Body of pancreas (tissue), 4 donors: ENCODE measurements around the gene IL37. TPM values are rescaled to one million over a fixed set of nuclear protein-coding genes. Genes with fewer than 3 reads are reported as not detected.

ENCODE experiments used
- ATAC-seq: fragments of 150-250 bp; one replicate; pipeline ENCODE4 v1.9.1; 2016
- DNase-seq, 4 donors: peaks; one replicate each; pipeline ENCODE4 v3.0.0-alpha.2; 2019
- H3K27ac ChIP-seq, 4 donors: fragments of 200-600 bp; sonication (generic); 1 replicate in 3 of 4; 2 replicates in 1 of 4; pipeline versions ENCODE4 v1.5.1 to v1.6.1; 2016 to 2019; ENCODE audit warnings: mild to moderate bottlenecking in 1 of 4, mixed read lengths in 1 of 4, moderate library complexity in 1 of 4
- H3K27me3 ChIP-seq, 2 donors: fragments of 200-600 bp; sonication (generic); one replicate each; pipeline ENCODE4 v1.6.0; 2016; ENCODE audit warnings: mild to moderate bottlenecking in 1 of 2
- H3K36me3 ChIP-seq, 2 donors: fragments of 200-600 bp; sonication (generic); replicated peaks in 1 of 2; 2 replicates each; pipeline ENCODE4 v1.5.1; 2016; ENCODE audit warnings: low read depth in 2 of 2; ENCODE audit not compliant: insufficient read depth in 1 of 2
- H3K4me1 ChIP-seq: fragments of 200-600 bp; sonication (generic); one replicate; pipeline ENCODE4 v1.6.0; 2016
- H3K4me3 ChIP-seq, 2 donors: fragments of 200-600 bp; sonication (generic); 1 replicate in 1 of 2; 2 replicates in 1 of 2; pipeline ENCODE4 v1.5.1; 2016 to 2019
- H3K9me3 ChIP-seq, 3 donors: fragments of 200-600 bp; sonication (generic); 1 replicate in 2 of 3; 2 replicates in 1 of 3; pipeline ENCODE4 v1.5.1; 2016
- POLR2A ChIP-seq, 3 donors: fragments of 450-650 bp; IDR thresholded peaks; one replicate each; pipeline ENCODE4 v1.6.1; 2016; ENCODE audit warnings: antibody characterized with exemption in 3 of 3, mild to moderate bottlenecking in 2 of 3
- WGBS, 2 donors: methylation state at CpG; one replicate each; pipeline ENCODE4 v1.1.5; 2017; 5-methylcytosine and 5-hydroxymethylcytosine counted together
- intact Hi-C: fragments of 100-400 bp; cut with DNase I; formaldehyde crosslinking; loops from one replicate; pipeline ENCODE4 v1.15.1; 2023
- total RNA-seq, 2 donors: library from RNA; depleted of rRNA; stranded (reverse); fragments of >200 nt; gene quantifications; one replicate each; pipeline ENCODE4 v1.1.0, GENCODE V29; 2016
- TF ChIP-seq, protein P1 (sequence below), 7 experiments: fragments of 450-650 bp in 4 of 7; fragments of 200-600 bp in 3 of 7; sonication (generic) in 3 of 7; IDR thresholded peaks; one replicate each; pipeline ENCODE4 v1.5.1; 2016 to 2019; ENCODE audit warnings: antibody characterized with exemption in 7 of 7

The IL37 gene
- total RNA-seq, 2 donors from 2014 or later: not detected

- Histone ChIP-seq H3K27ac (no peak overlapping the region), H3K27me3 (no peaks in the 10 kb centered on the region), H3K9me3 (no peaks in the 10 kb centered on the region), H3K4me3 (no peak overlapping the region), H3K36me3 (no peaks in the 10 kb centered on the region), H3K4me1 (no peaks in the 10 kb centered on the region)
- intact Hi-C loops: no loop called here
- DNase-seq (no peak), ATAC-seq (no peak)
- 79 to 86% methylated on average over 4 of the region's 4 CpGs for WGBS, 2 donors
- no peak for TF ChIP-seq POLR2A (IDR thresholded peaks at IDR 0.05)
- TF ChIP-seq, protein P1, sequence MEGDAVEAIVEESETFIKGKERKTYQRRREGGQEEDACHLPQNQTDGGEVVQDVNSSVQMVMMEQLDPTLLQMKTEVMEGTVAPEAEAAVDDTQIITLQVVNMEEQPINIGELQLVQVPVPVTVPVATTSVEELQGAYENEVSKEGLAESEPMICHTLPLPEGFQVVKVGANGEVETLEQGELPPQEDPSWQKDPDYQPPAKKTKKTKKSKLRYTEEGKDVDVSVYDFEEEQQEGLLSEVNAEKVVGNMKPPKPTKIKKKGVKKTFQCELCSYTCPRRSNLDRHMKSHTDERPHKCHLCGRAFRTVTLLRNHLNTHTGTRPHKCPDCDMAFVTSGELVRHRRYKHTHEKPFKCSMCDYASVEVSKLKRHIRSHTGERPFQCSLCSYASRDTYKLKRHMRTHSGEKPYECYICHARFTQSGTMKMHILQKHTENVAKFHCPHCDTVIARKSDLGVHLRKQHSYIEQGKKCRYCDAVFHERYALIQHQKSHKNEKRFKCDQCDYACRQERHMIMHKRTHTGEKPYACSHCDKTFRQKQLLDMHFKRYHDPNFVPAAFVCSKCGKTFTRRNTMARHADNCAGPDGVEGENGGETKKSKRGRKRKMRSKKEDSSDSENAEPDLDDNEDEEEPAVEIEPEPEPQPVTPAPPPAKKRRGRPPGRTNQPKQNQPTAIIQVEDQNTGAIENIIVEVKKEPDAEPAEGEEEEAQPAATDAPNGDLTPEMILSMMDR (IDR thresholded peaks at IDR 0.05): no peak
Measured at GRCh38 chr2:112918256-112918655, 7.3 kb downstream of the IL37 start.

GRCh38 chr2:112919086-112919485, 8.1 kb downstream of the IL37 start:
- Histone ChIP-seq H3K4me3 (no peak overlapping the region), H3K9me3 (no peaks in the 10 kb centered on the region), H3K36me3 (no peaks in the 10 kb centered on the region), H3K27ac (no peak overlapping the region), H3K27me3 (no peaks in the 10 kb centered on the region), H3K4me1 (no peaks in the 10 kb centered on the region)
- WGBS, 2 donors: 70 to 81% methylated on average over 1 of the region's 1 CpG
- intact Hi-C loops: no loop called here
- no peak for ATAC-seq
- TF ChIP-seq, protein P1 (IDR thresholded peaks at IDR 0.05): no peak
- TF ChIP-seq POLR2A (IDR thresholded peaks at IDR 0.05): no peak
- no peak for DNase-seq

DNA sequence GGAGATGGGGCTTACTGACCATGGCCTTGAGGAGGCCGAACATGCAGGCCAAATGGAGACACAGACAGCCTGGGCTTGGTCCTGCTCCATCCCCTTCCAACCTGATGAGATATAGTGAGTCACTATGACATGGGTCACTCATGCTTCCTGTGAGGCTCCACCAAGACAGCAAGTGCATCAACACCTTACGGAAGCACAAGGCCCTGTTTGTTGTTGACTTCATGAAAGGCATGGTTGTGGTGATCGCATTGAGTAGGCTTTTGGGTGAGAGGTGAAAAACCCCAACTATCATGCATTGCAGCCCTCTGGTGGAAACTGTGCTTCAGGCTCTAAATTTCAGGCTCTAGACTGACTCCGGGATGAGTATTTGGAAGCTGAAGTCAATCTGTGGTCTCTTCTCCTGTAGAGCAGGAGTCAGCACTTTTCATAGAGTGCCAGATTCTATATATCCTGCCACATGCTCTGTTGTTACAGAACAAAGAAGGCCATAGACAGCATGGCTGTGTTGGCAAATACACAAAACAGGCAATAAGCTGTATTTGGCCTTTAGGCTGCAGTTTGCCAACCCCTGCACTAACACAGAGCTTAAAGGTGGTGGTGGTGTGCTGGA, 10.1 kb downstream of the IL37 start:
- Histone ChIP-seq H3K36me3 (no peaks in the 10 kb centered on the region), H3K27me3 (no peaks in the 10 kb centered on the region), H3K4me1 (no peaks in the 10 kb centered on the region), H3K9me3 (no peaks in the 10 kb centered on the region), H3K27ac (no peak overlapping the region), H3K4me3 (no peak overlapping the region)
- intact Hi-C loops: no loop called here
- no peak for ATAC-seq
- no peak for TF ChIP-seq POLR2A (IDR thresholded peaks at IDR 0.05)
- TF ChIP-seq, protein P1 (IDR thresholded peaks at IDR 0.05): no peak
- WGBS, 2 donors: 52 to 65% methylated on average over 3 to 4 of the region's 4 CpGs
- no peak for DNase-seq

- Histone ChIP-seq H3K27me3 (no peaks in the 10 kb centered on the region), H3K9me3 (no peaks in the 10 kb centered on the region), H3K27ac (no peak overlapping the region), H3K4me3 (no peak overlapping the region), H3K4me1 (no peaks in the 10 kb centered on the region), H3K36me3 (no peaks in the 10 kb centered on the region)
- DNase-seq (no peak), ATAC-seq (no peak)
- TF ChIP-seq POLR2A (IDR thresholded peaks at IDR 0.05): no peak
- TF ChIP-seq, protein P1 (IDR thresholded peaks at IDR 0.05): no peak
- WGBS, 2 donors: 47 to 57% methylated on average over 1 of the region's 1 CpG
- intact Hi-C loops: no loop called here
Measured at GRCh38 chr2:112921982-112922381, 11.0 kb downstream of the IL37 start.
